H4 (cell line): ENCODE measurements around the gene SF3B3. TPM values are rescaled to one million over a fixed set of nuclear protein-coding genes. Genes with fewer than 3 reads are reported as not detected.
"Not testable (repeated sequence)": the region's sequence is repeated elsewhere in the genome, so short reads cannot be mapped to it uniquely, and the experiment has no call there.

Experiments used
- DNase-seq: peaks from one replicate; pipeline ENCODE4 v3.0.0-alpha.2; 2015; ENCODE audit warnings: low spot score
- total RNA-seq: library from RNA; depleted of rRNA; stranded (reverse); fragments of >200 nt; shearing (Covaris generic); gene quantifications from 2 replicates; pipeline ENCODE4 v1.2.3, GENCODE V29; 2014; rRNA removed

SF3B3 gene
- total RNA-seq, 1 experiment from 2014 or later, result 180 TPM

DNA sequence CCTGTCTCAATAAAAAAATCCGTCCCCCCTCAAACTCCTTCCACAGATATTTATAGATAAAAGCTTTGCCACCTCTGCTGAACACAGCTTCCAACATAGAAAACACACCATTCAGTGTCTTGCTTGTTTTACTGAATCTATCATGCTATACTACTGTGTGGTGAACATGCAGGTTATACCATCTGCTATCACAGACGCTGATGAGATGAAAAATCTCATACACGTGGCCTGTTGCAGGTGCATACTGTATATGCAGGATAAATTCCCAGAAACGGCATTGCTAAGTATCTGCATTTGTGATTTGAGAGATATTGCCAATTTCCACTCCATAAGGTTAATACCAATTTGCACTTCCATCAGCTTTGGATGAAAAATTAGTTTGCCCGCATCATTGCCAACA lies 92.3 kb downstream of the SF3B3 start:
- DNase-seq, result no peak

GRCh38 chr16:70621864-70622263 lies 98.2 kb downstream of the SF3B3 start:
- not testable (repeated sequence) for DNase-seq

Other genes starting within 250 kb of the SF3B3 start
- 70.9 and 77.1 TPM in 2 replicates for gene AARS1, start 234.3 kb upstream of the SF3B3 start, total RNA-seq
- 17.1 and 17.8 TPM in 2 replicates for gene DDX19B, start 224.6 kb upstream of the SF3B3 start, total RNA-seq
- 31.3 and 31.4 TPM in 2 replicates for gene DDX19A, start 176.9 kb upstream of the SF3B3 start, total RNA-seq
- 20.8 and 30.6 TPM in 2 replicates for gene ST3GAL2, start 84.7 kb upstream of the SF3B3 start, total RNA-seq
- 2.0 and 2.9 TPM in 2 replicates for gene FCSK, start 69.2 kb upstream of the SF3B3 start, total RNA-seq
- gene COG4, start 262 bp upstream of the SF3B3 start, total RNA-seq, result 59.6 and 69.6 TPM in 2 replicates
- gene IL34, start 122.7 kb downstream of the SF3B3 start, total RNA-seq, result not detected in 2 replicates
- gene MTSS2, start 162.2 kb downstream of the SF3B3 start, total RNA-seq, result 8.6 and 13.9 TPM in 2 replicates